GM12892 (cell line): ENCODE measurements around the gene RBM8A. TPM values are rescaled to one million over a fixed set of nuclear protein-coding genes. Genes with fewer than 3 reads are reported as not detected.

Source experiments
- DNase-seq: peaks from one replicate; pipeline ENCODE4 v3.0.0; 2011; ENCODE audit not compliant: insufficient read length
- FAIRE-seq: peaks from 2 replicates; lab custom pipeline; 2011; peaks lifted over from hg19 to GRCh38; lab: Jason Lieb, UNC
- POLR2A ChIP-seq: IDR thresholded peaks from 2 replicates; pipeline ENCODE4 v1.6.1; 2011; ENCODE audit warnings: low read depth, low read length, control low read depth
- POLR2AphosphoS5 ChIP-seq: IDR thresholded peaks from 2 replicates; pipeline ENCODE4 v1.6.1; 2011; ENCODE audit warnings: low read depth, low read length, control low read depth
- TAF1 ChIP-seq: IDR thresholded peaks from 2 replicates; pipeline ENCODE4 v1.6.1; 2011; ENCODE audit warnings: low read depth, mild to moderate bottlenecking, control low read depth, low read length, borderline replicate concordance
- polyA plus RNA-seq: library from polyadenylated mRNA; unstranded; fragments of >200 nt; gene quantifications from one replicate; pipeline ENCODE4 v1.2.1, GENCODE V29; 2012; ENCODE audit warnings: missing spikeins, inconsistent platforms; ENCODE audit not compliant: missing spikeins

RBM8A gene
- polyA plus RNA-seq = 159 TPM

DNA sequence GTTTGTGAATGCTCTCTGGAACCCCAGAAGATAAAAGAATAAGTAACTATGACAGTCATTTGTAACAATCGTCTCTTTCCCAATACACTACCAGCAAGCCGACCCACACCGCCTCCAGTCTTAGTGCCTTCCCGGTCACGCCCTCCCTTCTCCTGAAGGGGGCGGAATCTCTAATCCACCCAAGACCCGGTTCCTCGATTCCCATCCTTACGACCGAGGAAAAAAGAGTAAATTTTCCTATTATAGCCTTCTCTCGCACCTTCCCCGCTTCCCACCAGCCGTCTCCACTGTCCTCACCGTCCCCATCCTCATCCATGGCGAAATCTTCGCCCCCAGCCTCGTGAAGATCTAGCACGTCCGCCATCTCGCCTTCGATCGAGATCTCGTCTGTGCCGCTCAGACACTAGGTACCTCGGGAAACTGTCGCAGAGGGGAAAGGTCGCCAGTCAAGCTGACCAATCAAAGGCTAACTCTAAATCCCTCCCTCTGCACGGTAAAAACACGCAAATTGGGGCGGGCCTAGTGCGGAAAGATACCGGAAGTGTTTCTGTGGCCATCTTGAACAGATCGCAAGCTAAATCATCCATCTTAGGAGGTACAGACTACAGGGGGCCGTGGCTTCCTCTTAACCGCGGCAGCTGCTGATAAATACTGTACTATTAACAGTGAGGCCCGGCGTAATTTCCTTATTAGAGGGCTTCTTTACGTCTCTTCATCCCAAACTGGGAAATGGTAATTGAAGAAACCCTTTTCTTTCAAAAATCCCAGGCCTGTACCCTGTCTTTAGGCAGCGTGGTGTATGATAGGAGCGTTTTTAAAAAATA is at the start of gene RBM8A:
Gene RBM8A (minus strand): TSS at position 422 of the 824 bp plus-strand sequence. CDS start 58 bp downstream, at position 364.
- DNase-seq (peak; percentile 58), FAIRE-seq (peak; percentile 97)
- TF ChIP-seq POLR2A (peak; percentile 98), POLR2AphosphoS5 (peak; percentile 96), TAF1 (peak; percentile 74)

DNA sequence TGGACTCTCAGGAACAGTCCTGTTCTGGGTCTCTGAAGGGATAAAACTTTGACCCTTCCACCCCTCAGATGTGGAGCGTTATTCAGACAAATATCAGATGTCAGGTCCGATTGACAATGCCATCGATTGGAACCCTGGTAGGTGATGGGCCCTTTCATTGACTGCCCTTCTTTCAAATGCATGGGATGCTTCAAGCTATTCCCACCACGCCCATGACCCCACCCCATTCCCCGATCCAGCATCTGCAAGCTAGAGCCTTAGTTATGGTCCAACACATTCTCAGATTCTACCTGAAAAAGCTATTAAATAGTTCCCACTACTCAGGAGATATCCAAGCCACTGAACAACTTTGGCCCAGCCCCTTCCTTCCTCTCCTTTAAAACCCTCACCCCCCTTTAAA is 49.7 kb upstream of the RBM8A start:
- no peak for FAIRE-seq
- DNase-seq = no peak
- TF ChIP-seq TAF1 (no peak), POLR2A (no peak), POLR2AphosphoS5 (no peak)

DNA sequence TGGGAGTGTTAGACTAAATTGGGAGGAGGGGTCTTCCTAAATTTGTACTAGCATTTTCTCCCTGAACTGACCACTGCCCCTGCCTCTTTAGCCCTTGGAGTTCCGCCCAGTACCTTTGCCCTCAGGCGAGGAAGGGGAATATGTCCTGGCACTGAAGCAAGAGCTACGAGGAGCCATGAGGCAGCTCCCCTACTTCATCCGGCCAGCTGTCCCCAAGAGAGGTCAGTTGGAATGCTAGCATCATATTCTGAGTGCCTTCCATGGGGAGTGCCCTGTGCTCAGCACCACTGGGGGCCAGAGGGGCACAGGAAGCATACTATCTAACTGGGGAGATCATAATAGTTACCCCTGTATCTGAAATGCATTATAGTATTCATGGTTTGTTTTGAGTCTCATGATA is 47.9 kb upstream of the RBM8A start:
- DNase-seq = no peak
- TF ChIP-seq POLR2A (no peak), TAF1 (no peak), POLR2AphosphoS5 (no peak)
- no peak for FAIRE-seq

DNA sequence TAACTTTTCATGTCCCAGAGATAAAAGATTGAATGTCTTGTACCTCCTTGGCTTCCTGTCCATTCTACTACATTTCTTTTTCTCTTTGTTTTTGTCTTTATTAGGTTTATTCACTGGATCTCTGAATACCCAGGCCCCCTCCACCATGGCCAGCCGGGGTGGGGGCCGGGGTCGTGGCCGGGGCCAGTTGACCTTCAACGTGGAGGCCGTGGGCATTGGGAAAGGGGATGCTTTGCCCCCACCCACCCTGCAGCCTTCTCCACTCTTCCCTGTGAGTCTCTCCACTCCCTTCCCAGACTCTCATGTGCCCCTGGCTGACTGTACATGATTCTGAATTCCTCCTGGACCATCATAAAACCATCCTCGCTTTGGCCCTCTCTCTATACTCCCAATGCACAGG is 47.4 kb upstream of the RBM8A start:
- DNase-seq (no peak), FAIRE-seq (no peak)
- TF ChIP-seq TAF1 (no peak), POLR2A (no peak), POLR2AphosphoS5 (no peak)

- DNase-seq (no peak), FAIRE-seq (no peak)
- TF ChIP-seq POLR2A (no peak), TAF1 (no peak), POLR2AphosphoS5 (no peak)
Measured at GRCh38 chr1:145972580-145972979, 45.3 kb upstream of the RBM8A start.

GRCh38 chr1:145967288-145967687 is 40.0 kb upstream of the RBM8A start:
- TF ChIP-seq TAF1 (no peak), POLR2A (no peak), POLR2AphosphoS5 (no peak)
- FAIRE-seq (no peak), DNase-seq (no peak)

DNA sequence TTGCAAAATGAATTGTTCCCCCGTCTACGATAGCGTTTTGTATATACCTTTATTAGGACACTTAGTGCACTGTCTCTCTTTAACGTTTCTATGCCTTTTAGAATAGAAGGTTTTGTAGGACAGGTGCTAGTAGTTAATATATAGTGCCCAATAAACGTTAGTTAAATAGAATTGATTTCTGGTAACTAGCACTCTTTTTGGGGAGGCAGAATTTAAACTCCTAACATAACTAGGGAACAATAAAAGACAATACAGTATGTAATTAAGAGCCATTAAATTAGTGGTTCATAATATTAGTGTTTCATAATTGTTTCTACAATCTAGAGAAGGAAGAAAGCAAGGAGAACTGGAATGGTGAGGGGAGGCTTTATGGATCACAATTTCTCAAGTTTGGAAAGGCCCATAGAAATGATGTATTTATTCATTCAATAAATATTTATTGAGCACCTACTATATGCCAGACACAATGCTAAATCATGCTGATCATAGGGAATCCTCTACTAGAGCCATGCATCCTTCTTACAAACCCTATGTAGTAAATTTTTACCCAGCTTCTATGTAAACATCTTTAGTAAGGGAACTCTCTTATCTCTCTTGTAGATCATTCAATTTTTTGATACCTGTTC is 37.9 kb upstream of the RBM8A start:
- FAIRE-seq (no peak), DNase-seq (no peak)
- TF ChIP-seq TAF1 = no peak
- TF ChIP-seq POLR2A = no peak
- no peak for TF ChIP-seq POLR2AphosphoS5

DNA sequence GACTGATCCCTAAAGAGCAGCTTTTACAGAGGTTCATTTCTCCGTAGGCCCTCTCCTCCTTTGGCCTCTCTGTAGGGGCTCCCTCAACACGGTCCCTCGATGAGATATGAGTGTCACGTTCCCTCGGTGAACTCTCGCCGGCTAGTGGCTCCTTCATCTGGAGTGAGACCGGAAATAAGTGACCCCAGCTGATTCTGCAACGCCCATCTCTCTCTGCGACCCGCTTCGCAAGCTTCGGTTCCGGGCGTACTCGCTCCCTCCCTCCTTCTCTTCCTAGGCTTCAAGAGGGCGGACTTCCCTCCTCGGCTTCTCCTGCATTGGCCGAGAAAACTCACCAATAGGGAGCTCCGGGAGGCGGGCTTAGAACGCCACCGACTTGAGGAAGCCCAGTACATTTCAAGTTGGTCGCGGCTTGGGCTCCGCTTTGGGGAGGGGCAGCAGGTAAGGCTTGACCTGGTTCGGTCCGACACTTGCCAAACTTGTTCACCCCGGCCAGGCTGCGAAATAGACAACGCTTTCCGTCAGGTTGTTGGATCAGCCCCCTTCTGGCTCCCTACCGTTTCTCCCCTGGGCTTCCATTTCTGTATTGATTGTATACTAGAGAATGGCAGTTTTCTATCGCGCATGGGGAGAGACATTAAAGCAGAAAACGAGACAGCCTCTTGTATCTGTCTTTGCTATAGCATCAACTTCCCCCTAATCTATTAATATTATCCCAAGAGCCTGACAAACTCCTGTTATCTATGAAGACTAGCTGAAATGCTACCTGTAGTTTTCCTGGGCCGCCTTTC is 37.2 kb upstream of the RBM8A start, which contains the start of the genes ANKRD34A and POLR3GL:
Gene ANKRD34A (minus strand): TSS at position 248 of the 791 bp plus-strand sequence. CDS start 2,816 bp downstream, outside the sequence.
Gene POLR3GL (plus strand): TSS at position 363 of the 791 bp plus-strand sequence. CDS start 10,176 bp downstream, outside the sequence.
- FAIRE-seq (peak; percentile 84), DNase-seq (peak; percentile 82)
- TF ChIP-seq POLR2AphosphoS5 (peak; percentile 89), TAF1 (peak; percentile 72; the same call in 1 of the 2 replicates), POLR2A (peak; percentile 89)

- FAIRE-seq = no peak
- no peak for DNase-seq
- no peak for TF ChIP-seq TAF1
- no peak for TF ChIP-seq POLR2A
- no peak for TF ChIP-seq POLR2AphosphoS5
Measured at GRCh38 chr1:145963265-145964019, 36.2 kb upstream of the RBM8A start.
